Dendritic cell treated with granulocyte-macrophage colony-stimulating factor and Interleukin-4, amounts not matched to agents 40 ng/mL and 50 ng/mL, for 4 days (primary cell): Measurements from ENCODE around the gene TMEM43.

Experiments
- H3K27ac Mint-ChIP-seq: one replicate; pipeline ENCODE4 v1.8.0; 2022; ENCODE audit warnings: mild to moderate bottlenecking, mixed read lengths
- H3K27me3 Mint-ChIP-seq: one replicate; pipeline ENCODE4 v1.8.0; 2022; ENCODE audit warnings: mild to moderate bottlenecking, mixed read lengths
- H3K36me3 Mint-ChIP-seq: one replicate; pipeline ENCODE4 v1.8.0; 2022; ENCODE audit warnings: low read depth, mixed read lengths
- H3K4me1 Mint-ChIP-seq: one replicate; pipeline ENCODE4 v1.8.0; 2022; ENCODE audit warnings: low read depth, mixed read lengths
- H3K4me3 Mint-ChIP-seq: one replicate; pipeline ENCODE4 v1.8.0; 2022; ENCODE audit warnings: mild to moderate bottlenecking, moderate library complexity, mixed read lengths
- H3K9me3 Mint-ChIP-seq: one replicate; pipeline ENCODE4 v1.8.0; 2022; ENCODE audit warnings: mixed read lengths
- intact Hi-C: fragments of 100-400 bp; cut with micrococcal nuclease; formaldehyde crosslinking; loops from one replicate; pipeline ENCODE4 v1.15.0; 2022

Gene TMEM43

DNA sequence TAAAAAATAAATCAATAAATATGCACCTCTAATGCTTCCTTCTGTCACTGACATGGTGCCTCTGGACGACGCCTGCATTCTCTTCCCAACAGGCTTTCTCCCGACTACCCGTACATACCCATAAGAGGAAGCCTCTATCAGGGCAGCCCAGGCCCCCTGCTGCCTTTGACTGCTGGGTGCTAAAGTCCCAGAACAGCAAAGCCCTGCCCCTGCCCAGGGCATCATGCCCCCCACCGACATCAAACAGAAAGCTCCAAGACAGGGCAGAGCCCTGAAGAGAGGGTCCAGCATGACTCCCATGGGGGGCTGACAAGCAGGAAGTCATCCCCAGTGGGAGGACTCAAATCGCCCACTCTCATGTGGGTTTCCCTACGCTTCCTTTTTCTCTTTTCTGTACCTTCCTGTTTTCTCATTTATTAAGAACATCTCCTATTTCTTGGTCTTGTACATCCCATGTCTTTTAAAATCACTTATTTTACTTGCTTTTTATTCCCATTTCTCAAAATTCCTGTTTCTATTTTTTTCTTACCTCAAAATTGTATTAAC is 30.1 kb downstream of the TMEM43 start:
- H3K4me3 Mint-ChIP-seq: no peak overlapping the region
- peaks cover 27% of the 10 kb centered on the region for H3K4me1 Mint-ChIP-seq
- H3K9me3 Mint-ChIP-seq: no peaks in the 10 kb centered on the region
- H3K27ac Mint-ChIP-seq: peak overlapping the region; percentile 74
- H3K27me3 Mint-ChIP-seq: no peaks in the 10 kb centered on the region
- H3K36me3 Mint-ChIP-seq: peaks cover 96% of the 10 kb centered on the region
- intact Hi-C loops: loop anchor here (5.0 kb wide), 1 partner anchor 33 kb away; the partner anchor contains the start of gene CHCHD4

DNA sequence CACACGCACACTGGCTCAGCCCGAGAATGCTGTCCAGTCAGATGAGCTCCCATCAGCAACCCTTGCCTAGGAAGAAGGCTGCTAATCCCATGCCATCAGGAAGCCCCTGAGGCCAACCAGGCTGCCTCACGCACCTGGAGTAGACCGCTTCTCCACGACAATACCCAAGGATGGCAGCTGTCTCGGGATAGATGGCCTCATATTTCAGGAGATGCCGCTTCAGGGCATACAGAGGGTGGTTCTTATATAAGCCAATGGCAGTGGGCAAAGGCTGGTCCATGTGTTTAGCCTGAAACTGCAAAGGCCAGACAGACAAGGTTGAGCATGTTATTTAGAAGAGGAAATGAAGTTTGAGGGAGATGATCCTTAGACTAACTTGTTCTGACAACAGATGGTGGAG is 31.3 kb downstream of the TMEM43 start:
- Mint-ChIP-seq H3K9me3 (peaks cover 1% of the 10 kb centered on the region), H3K4me1 (peaks cover 27% of the 10 kb centered on the region), H3K4me3 (no peak overlapping the region), H3K27ac (peak overlapping the region; percentile 2), H3K36me3 (peaks cover 96% of the 10 kb centered on the region), H3K27me3 (no peaks in the 10 kb centered on the region)
- intact Hi-C loops: loop anchor here (5.0 kb wide), 1 partner anchor 34 kb away; the partner anchor contains the start of gene CHCHD4

DNA sequence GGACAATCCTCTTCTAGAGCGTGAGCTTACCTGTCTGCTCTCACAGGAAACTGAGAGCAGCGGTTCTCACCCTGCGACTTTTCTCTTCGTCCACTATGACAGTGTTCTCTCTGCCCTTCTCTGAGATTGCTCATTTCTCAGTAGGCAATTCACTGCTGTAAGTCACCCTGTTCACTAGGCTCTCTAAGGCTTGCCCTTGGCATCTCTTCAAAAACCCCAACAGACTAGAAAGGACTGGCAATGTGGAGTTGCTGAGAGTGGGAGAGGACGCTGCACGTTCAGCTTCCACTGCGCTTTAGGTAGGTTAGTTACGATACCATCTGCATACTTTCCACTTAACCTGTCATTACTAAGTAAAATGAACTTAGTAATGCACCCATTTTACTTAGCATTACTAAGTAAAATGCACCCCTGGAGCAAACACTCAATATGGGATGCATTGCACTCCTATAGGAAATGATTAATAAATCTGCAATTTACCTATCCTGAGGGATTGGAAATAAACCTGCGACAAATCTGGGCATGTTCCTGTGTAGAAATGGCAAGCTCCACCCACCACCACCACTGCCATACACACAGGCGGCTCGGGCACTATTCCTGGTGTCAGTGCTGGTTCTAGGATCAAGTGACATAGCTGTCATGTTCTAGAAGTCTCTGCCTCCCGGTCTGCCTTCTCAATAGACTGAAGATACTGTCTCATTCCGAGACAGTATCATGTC is 32.1 kb downstream of the TMEM43 start:
- Mint-ChIP-seq H3K27me3 (no peaks in the 10 kb centered on the region), H3K4me3 (no peak overlapping the region), H3K36me3 (peaks cover 96% of the 10 kb centered on the region), H3K4me1 (peaks cover 27% of the 10 kb centered on the region), H3K27ac (no peak overlapping the region), H3K9me3 (peaks cover 9% of the 10 kb centered on the region)
- intact Hi-C loops: loop anchor here (5.0 kb wide), 1 partner anchor 35 kb away; the partner anchor contains the start of gene CHCHD4

DNA sequence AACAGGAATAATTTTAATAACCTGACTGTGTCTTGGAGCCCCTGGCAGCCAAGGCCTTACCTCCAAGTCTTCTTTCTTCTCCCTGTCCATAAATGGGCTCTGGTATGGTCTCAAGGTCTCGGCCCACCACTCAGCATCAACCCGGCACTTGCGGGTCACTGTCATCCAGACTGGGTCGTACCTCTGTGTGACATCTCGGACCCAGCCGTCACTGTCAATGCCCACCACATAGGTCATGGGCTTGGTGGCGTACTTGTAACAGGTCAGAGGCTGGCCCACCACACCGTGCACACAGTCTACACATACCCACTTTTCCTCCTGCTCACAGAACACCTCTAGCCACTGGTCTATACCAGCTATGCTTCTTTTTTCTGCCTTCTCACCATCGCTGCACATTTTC is 33.1 kb downstream of the TMEM43 start:
- Mint-ChIP-seq H3K4me1 (peaks cover 27% of the 10 kb centered on the region), H3K9me3 (peaks cover 18% of the 10 kb centered on the region), H3K27me3 (no peaks in the 10 kb centered on the region), H3K4me3 (no peak overlapping the region), H3K27ac (no peak overlapping the region), H3K36me3 (peaks cover 96% of the 10 kb centered on the region)
- intact Hi-C loops: loop anchor here (5.0 kb wide), 1 partner anchor 36 kb away; the partner anchor contains the start of gene CHCHD4

DNA sequence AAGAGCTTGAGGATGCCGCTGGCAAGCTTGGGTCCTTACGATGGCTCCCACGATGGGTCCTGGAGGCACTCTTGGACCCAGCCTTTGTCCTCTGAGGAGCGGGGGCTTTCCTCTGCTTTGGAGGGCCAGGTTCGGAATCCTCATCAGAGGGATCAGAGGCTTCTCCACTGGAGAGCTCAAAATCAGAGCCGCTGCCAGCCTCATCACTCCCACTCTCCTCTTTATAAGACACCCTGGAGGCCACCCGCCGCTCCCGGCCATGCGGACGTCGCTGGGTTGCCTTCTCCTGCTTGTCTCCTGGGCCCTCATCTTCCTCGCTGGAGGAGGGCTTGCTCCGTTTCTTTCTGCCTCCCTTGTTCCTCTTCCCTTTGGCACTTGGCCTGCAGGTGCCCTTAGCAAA is 33.5 kb downstream of the TMEM43 start:
- no peak overlapping the region for H3K27ac Mint-ChIP-seq
- intact Hi-C loops: loop anchor here (5.0 kb wide), 1 partner anchor 36 kb away; the partner anchor contains the start of gene CHCHD4
- peaks cover 95% of the 10 kb centered on the region for H3K36me3 Mint-ChIP-seq
- no peak overlapping the region for H3K4me3 Mint-ChIP-seq
- peaks cover 27% of the 10 kb centered on the region for H3K4me1 Mint-ChIP-seq
- no peaks in the 10 kb centered on the region for H3K27me3 Mint-ChIP-seq
- H3K9me3 Mint-ChIP-seq: peaks cover 18% of the 10 kb centered on the region

DNA sequence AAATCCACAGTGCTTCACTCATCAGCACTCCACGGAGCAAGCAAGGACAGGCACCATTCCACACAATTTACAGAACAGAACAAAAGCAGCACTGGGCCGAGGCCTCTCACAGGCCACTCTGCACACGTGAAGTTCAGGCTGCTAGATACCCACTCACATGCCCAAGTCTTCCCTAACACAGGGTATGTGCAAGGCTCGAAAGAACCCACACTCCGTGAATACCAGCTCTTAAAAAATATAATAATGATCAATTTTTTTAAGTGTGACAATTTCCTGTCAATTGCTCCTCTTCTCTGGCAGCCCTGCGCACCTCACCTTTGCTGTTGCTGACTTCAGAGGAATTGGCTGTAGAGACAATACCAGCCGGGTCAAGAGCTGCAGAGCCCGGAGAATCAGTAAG is 34.6 kb downstream of the TMEM43 start:
- H3K4me1 Mint-ChIP-seq: peaks cover 19% of the 10 kb centered on the region

DNA sequence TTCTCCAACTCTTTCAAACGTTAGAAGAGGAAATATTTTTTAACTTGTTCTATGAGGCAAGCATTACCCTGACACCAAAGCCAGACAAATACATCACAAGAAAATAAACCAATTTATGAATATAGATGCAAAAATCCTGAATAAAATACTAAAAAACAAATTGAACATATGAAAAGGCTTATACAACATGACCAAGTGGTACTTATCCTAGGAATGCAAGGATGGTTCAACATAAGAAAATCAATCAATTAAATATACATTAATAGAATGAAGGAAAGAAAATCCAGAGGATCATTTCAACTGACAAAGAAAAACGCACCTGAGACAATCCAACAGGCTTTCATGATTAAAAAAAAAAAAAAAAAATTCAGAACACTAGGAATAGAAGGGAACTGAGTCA is 36.4 kb downstream of the TMEM43 start:
- peaks cover 99% of the 10 kb centered on the region for H3K36me3 Mint-ChIP-seq
- no peaks in the 10 kb centered on the region for H3K27me3 Mint-ChIP-seq
- peaks cover 18% of the 10 kb centered on the region for H3K9me3 Mint-ChIP-seq
- H3K27ac Mint-ChIP-seq: no peak overlapping the region
- peaks cover 5% of the 10 kb centered on the region for H3K4me1 Mint-ChIP-seq
- intact Hi-C loops: no loop called here
- H3K4me3 Mint-ChIP-seq: no peak overlapping the region

More for the DNA sequence above, 34.6 kb downstream of the TMEM43 start:
- Mint-ChIP-seq H3K4me3 (no peak overlapping the region), H3K36me3 (peaks cover 95% of the 10 kb centered on the region), H3K27me3 (no peaks in the 10 kb centered on the region), H3K9me3 (peaks cover 18% of the 10 kb centered on the region), H3K27ac (no peak overlapping the region)
- intact Hi-C loops: loop anchor here (5.0 kb wide), 1 partner anchor 37 kb away; the partner anchor contains the start of gene CHCHD4

DNA sequence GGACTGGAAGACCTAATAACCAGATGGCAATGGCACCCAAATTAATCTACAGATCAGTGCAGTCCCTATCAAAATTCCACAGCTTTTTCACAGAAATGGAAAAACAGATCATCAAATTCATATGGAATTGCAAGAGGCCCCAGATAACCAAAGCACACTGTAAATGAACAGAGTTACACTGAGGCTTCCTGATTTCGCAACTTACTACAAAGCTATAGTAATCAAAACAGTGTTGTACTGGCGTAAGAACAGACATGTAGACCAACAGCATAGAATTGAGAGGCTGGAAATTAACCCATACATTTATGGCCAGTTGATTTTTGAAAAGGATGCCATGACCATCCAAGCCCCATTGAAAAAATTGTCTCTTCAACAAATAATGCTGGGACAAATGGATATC is 37.3 kb downstream of the TMEM43 start:
- intact Hi-C loops: no loop called here
- H3K27me3 Mint-ChIP-seq: no peaks in the 10 kb centered on the region
- H3K4me1 Mint-ChIP-seq: peaks cover 7% of the 10 kb centered on the region

DNA sequence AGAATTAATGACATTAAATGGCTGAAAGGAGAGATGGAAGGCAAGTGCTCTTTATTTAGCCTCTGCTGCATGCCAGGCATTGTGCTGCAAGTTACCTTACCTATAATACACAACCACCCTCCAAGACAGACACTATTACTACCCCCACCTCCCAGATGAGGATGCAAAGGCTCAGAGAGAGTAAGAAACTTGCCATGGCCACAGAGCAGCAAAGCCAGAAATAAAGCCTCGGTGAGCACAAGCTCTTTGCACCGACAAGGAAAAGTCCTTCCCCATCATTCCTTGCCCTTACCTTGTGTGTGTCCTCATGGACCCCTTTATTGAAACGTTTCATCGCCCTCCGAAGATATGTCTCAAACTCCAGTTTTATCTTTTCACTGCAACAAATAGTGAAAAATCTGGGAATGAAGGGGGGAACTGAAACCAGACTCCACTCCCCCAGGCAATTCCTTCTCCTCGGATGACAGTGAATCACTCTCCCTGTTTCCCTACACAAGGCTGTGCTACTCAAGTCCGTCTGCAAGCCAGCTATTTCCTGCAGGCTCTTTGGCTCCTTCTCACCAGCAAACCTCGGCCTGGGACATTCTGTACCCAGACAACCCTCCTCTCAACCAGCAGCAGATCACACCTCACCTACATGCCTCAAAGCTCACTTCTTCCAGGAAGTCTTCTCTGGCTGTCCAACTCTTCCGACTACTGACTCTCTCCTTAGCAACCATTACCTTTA is 42.2 kb downstream of the TMEM43 start:
- intact Hi-C loops: no loop called here
- no peak overlapping the region for H3K27ac Mint-ChIP-seq
- peaks cover 8% of the 10 kb centered on the region for H3K9me3 Mint-ChIP-seq
- peaks cover 99% of the 10 kb centered on the region for H3K36me3 Mint-ChIP-seq
- H3K27me3 Mint-ChIP-seq: no peaks in the 10 kb centered on the region
- H3K4me1 Mint-ChIP-seq: peaks cover 25% of the 10 kb centered on the region
- no peak overlapping the region for H3K4me3 Mint-ChIP-seq

More for the DNA sequence above, 37.3 kb downstream of the TMEM43 start:
- Mint-ChIP-seq H3K36me3 (peaks cover 99% of the 10 kb centered on the region), H3K27ac (no peak overlapping the region), H3K4me3 (no peak overlapping the region), H3K9me3 (peaks cover 18% of the 10 kb centered on the region)

DNA sequence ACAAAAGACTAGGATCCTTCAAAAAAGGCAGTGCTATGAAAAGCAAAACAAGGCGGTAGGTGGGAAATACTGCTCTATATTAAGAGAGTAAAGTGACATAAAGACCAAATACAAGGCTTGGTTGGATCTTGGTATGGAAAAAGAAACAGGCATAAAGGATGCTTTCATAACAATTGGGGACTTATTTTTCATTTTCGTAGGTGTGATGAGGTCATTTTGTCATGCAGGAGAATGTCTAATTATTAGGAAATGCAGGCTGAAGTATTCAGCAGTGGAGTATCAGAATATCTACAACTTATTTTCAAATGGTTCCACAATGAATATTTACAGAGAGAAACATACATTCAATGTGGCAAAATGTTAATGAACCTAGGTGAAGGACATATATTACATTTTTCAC is 44.6 kb downstream of the TMEM43 start:
- Mint-ChIP-seq H3K27ac (no peak overlapping the region), H3K4me3 (no peak overlapping the region), H3K36me3 (peaks cover 90% of the 10 kb centered on the region), H3K4me1 (peaks cover 30% of the 10 kb centered on the region), H3K27me3 (no peaks in the 10 kb centered on the region), H3K9me3 (no peaks in the 10 kb centered on the region)
- intact Hi-C loops: no loop called here

DNA sequence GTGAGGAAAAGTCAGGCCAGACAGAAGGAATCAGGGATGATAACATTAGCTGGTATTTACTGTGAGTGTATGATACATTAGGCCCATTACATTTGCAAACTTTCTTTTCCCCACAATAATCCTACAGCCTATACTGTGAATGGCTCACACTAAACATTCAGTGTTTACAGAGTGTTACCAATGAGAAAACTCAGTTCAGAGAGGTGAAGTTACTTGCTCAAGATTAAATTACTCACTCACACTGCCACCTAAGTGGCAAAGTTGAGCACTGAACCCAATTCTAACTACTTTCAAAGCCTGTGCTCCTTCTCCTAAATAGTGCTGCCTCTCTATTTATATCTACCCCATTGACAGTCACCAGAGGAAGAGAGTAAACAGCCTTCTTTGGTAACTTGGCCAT is 45.0 kb downstream of the TMEM43 start:
- H3K4me1 Mint-ChIP-seq: peaks cover 32% of the 10 kb centered on the region
- intact Hi-C loops: loop anchor here (10.0 kb wide), 1 partner anchor 275 kb away; no protein-coding TSS in a partner anchor
- H3K36me3 Mint-ChIP-seq: peaks cover 85% of the 10 kb centered on the region
- no peaks in the 10 kb centered on the region for H3K27me3 Mint-ChIP-seq
- H3K9me3 Mint-ChIP-seq: no peaks in the 10 kb centered on the region
- no peak overlapping the region for H3K4me3 Mint-ChIP-seq
- H3K27ac Mint-ChIP-seq: no peak overlapping the region

DNA sequence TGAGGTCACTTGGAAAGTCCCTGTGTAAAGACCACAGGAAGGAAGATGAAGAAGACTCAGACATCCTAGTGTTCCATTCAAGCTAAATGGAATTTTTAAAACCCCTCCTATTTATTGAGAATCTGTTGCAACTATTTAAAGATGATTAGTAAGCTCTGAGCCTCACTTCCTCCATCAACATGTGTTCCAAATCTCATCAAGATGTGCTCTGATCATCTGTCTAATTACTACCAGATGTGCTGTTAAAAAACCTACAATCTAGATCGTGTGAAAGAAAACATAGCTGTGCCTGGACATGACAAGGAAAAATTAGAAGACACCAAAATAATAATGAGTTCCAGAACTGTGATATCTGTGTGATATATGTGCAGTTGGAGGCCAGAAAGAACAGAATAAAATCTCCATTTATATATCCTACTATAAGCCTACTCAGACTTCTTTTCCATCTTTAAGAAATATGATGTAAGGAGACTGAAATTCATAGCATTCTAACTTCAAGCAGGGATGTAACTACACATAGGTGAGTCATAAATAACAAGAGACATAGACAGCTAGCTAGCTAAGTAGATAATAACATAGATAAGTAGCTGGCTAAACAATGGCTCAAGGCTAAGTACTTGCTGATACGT is 45.8 kb downstream of the TMEM43 start:
- intact Hi-C loops: loop anchor here (10.0 kb wide), 1 partner anchor 276 kb away; no protein-coding TSS in a partner anchor
- Mint-ChIP-seq H3K4me1 (peaks cover 39% of the 10 kb centered on the region), H3K36me3 (peaks cover 78% of the 10 kb centered on the region), H3K27ac (no peak overlapping the region), H3K27me3 (no peaks in the 10 kb centered on the region), H3K4me3 (no peak overlapping the region), H3K9me3 (no peaks in the 10 kb centered on the region)

DNA sequence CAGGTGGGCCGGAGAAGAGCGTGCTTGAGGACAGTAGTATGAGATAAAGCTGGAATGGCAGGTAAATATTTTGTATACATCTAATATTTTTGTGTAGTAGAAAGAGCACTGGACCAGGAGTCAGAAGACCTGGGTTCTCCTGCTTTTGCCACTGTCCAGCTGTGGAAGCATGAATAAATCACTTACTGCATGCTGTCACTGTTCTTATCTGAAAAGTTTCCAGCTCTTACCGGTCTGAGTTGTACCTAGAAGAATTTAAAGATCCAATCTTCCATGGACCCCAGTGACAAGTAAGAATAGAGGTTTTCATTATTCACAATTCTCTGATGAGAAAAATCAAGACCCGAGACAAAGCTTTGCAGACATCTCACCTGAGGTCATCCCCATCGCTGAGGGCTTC is 47.6 kb downstream of the TMEM43 start:
- Mint-ChIP-seq H3K27me3 (no peaks in the 10 kb centered on the region), H3K4me1 (peaks cover 46% of the 10 kb centered on the region), H3K27ac (no peak overlapping the region), H3K36me3 (peaks cover 59% of the 10 kb centered on the region), H3K4me3 (no peak overlapping the region), H3K9me3 (no peaks in the 10 kb centered on the region)
- intact Hi-C loops: loop anchor here (10.0 kb wide), 1 partner anchor 278 kb away; no protein-coding TSS in a partner anchor
